DND-41 (cell line): Measurements from ENCODE around the gene MYO5C.

ENCODE experiments used
- ATAC-seq: fragments of 200-7000 bp; cut with Tn5 transposase; 3 replicates; pipeline ENCODE4 v1.9.1; 2021; ENCODE audit warnings: low read depth; ENCODE audit not compliant: insufficient read depth
- DNase-seq: peaks from one replicate; pipeline ENCODE4 v3.0.0-alpha.2; 2020
- H2AFZ ChIP-seq: 2 replicates; pipeline ENCODE4 v1.6.0; 2012; ENCODE audit warnings: low read depth, low read length
- H3K27ac ChIP-seq: 2 replicates; pipeline ENCODE4 v1.5.1; 2012; ENCODE audit warnings: low read length, inconsistent platforms
- H3K27me3 ChIP-seq: fragments of 200-600 bp; sonication (generic); 2 replicates; pipeline ENCODE4 v1.6.0; 2012; ENCODE audit warnings: low read length, mild to moderate bottlenecking, inconsistent platforms; ENCODE audit not compliant: insufficient read depth, poor library complexity
- H3K36me3 ChIP-seq: 2 replicates; pipeline ENCODE4 v1.5.1; 2012; ENCODE audit warnings: low read length, inconsistent platforms; ENCODE audit not compliant: insufficient read depth
- H3K4me1 ChIP-seq: 2 replicates; pipeline ENCODE4 v1.5.1; 2012; ENCODE audit warnings: mild to moderate bottlenecking, low read length; ENCODE audit not compliant: insufficient read depth
- H3K4me2 ChIP-seq: 2 replicates; pipeline ENCODE4 v1.6.0; 2012; ENCODE audit warnings: mild to moderate bottlenecking, moderate library complexity, low read length, inconsistent platforms; ENCODE audit not compliant: insufficient read depth
- H3K4me3 ChIP-seq, 2 experiments: fragments of 200-600 bp in 1 of 2; shearing (Covaris generic) in 1 of 2; 2 replicates each; pipeline ENCODE4 v1.5.1; 2012 to 2016; ENCODE audit warnings: inconsistent platforms in 2 of 2, low read length in 2 of 2, mild to moderate bottlenecking in 2 of 2, low read depth in 1 of 2, moderate library complexity in 1 of 2
- H3K79me2 ChIP-seq: 2 replicates; pipeline ENCODE4 v1.6.0; 2012; ENCODE audit warnings: low read length, inconsistent platforms; ENCODE audit not compliant: insufficient read depth
- H3K9ac ChIP-seq: 2 replicates; pipeline ENCODE4 v1.6.0; 2012; ENCODE audit warnings: low read depth, mild to moderate bottlenecking, inconsistent platforms, low read length, moderate library complexity
- H3K9me3 ChIP-seq: 2 replicates; pipeline ENCODE4 v1.5.1; 2012; ENCODE audit warnings: low read length, moderate library complexity, mild to moderate bottlenecking, inconsistent platforms; ENCODE audit not compliant: insufficient read depth, severe bottlenecking
- H4K20me1 ChIP-seq: 2 replicates; pipeline ENCODE4 v1.6.0; 2012; ENCODE audit warnings: low read length; ENCODE audit not compliant: insufficient read depth
- CTCF ChIP-seq: IDR thresholded peaks from 2 replicates; pipeline ENCODE4 v1.5.1; 2012; ENCODE audit warnings: borderline replicate concordance, low read length, moderate library complexity, mild to moderate bottlenecking; ENCODE audit not compliant: poor library complexity, severe bottlenecking; ENCODE audit errors: extremely low read depth
- EZH2 ChIP-seq: IDR thresholded peaks from 3 replicates; pipeline ENCODE4 v1.6.1; 2012; ENCODE audit warnings: borderline replicate concordance, low read depth, mild to moderate bottlenecking, moderate library complexity, low read length, inconsistent platforms; ENCODE audit not compliant: severe bottlenecking

MYO5C gene, protein sequence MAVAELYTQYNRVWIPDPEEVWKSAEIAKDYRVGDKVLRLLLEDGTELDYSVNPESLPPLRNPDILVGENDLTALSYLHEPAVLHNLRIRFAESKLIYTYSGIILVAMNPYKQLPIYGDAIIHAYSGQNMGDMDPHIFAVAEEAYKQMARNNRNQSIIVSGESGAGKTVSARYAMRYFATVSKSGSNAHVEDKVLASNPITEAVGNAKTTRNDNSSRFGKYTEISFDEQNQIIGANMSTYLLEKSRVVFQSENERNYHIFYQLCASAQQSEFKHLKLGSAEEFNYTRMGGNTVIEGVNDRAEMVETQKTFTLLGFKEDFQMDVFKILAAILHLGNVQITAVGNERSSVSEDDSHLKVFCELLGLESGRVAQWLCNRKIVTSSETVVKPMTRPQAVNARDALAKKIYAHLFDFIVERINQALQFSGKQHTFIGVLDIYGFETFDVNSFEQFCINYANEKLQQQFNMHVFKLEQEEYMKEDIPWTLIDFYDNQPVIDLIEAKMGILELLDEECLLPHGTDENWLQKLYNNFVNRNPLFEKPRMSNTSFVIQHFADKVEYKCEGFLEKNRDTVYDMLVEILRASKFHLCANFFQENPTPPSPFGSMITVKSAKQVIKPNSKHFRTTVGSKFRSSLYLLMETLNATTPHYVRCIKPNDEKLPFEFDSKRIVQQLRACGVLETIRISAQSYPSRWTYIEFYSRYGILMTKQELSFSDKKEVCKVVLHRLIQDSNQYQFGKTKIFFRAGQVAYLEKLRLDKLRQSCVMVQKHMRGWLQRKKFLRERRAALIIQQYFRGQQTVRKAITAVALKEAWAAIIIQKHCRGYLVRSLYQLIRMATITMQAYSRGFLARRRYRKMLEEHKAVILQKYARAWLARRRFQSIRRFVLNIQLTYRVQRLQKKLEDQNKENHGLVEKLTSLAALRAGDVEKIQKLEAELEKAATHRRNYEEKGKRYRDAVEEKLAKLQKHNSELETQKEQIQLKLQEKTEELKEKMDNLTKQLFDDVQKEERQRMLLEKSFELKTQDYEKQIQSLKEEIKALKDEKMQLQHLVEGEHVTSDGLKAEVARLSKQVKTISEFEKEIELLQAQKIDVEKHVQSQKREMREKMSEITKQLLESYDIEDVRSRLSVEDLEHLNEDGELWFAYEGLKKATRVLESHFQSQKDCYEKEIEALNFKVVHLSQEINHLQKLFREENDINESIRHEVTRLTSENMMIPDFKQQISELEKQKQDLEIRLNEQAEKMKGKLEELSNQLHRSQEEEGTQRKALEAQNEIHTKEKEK (N-terminal part only)

GRCh38 chr15:52295421-52296001 is at the start of gene MYO5C:
MYO5C (minus strand) TSS chr15:52295804; CDS start chr15:52295636, 168 bp downstream.
- DNase-seq (no peak), ATAC-seq (no peak)
- H2AFZ ChIP-seq: no peak within 1 kb of the TSS
- no peaks in the 10 kb centered on the region for H3K79me2 ChIP-seq
- H3K27ac ChIP-seq: no peak within 1 kb of the TSS
- H3K27me3 ChIP-seq: no peaks in the 10 kb centered on the region
- no peaks in the 10 kb centered on the region for H3K36me3 ChIP-seq
- TF ChIP-seq EZH2 (no peak), CTCF (no peak)
- H3K4me3 ChIP-seq: no peak within 1 kb of the TSS
- no peaks in the 10 kb centered on the region for H4K20me1 ChIP-seq
- no peaks in the 10 kb centered on the region for H3K9me3 ChIP-seq
- H3K4me1 ChIP-seq: no peaks in the 10 kb centered on the region
- no peak within 1 kb of the TSS for H3K9ac ChIP-seq
- no peak within 1 kb of the TSS for H3K4me2 ChIP-seq

GRCh38 chr15:52344592-52344991 is 49.0 kb upstream of the MYO5C start:
- H3K27me3 ChIP-seq: no peaks in the 10 kb centered on the region
- no peak overlapping the region for H3K4me2 ChIP-seq
- DNase-seq (no peak), ATAC-seq (no peak)
- H2AFZ ChIP-seq: no peak overlapping the region
- H3K27ac ChIP-seq: no peak overlapping the region
- no peak overlapping the region for H3K9ac ChIP-seq
- no peak overlapping the region for H3K4me3 ChIP-seq
- H3K4me1 ChIP-seq: no peaks in the 10 kb centered on the region
- no peaks in the 10 kb centered on the region for H4K20me1 ChIP-seq
- no peaks in the 10 kb centered on the region for H3K9me3 ChIP-seq
- TF ChIP-seq EZH2 (no peak), CTCF (no peak)
- no peaks in the 10 kb centered on the region for H3K79me2 ChIP-seq
- peaks cover 16% of the 10 kb centered on the region for H3K36me3 ChIP-seq

- H3K79me2 ChIP-seq: no peaks in the 10 kb centered on the region
- H3K27me3 ChIP-seq: no peaks in the 10 kb centered on the region
- no peak overlapping the region for H2AFZ ChIP-seq
- H3K4me1 ChIP-seq: no peaks in the 10 kb centered on the region
- peaks cover 13% of the 10 kb centered on the region for H3K36me3 ChIP-seq
- no peaks in the 10 kb centered on the region for H4K20me1 ChIP-seq
- no peak for TF ChIP-seq CTCF
- ATAC-seq (no peak), DNase-seq (no peak)
- no peak overlapping the region for H3K9ac ChIP-seq
- no peaks in the 10 kb centered on the region for H3K9me3 ChIP-seq
- H3K27ac ChIP-seq: no peak overlapping the region
- no peak overlapping the region for H3K4me3 ChIP-seq
- H3K4me2 ChIP-seq: no peak overlapping the region
These were observed 48.2 kb upstream of the MYO5C start for GRCh38 chr15:52343831-52344230.
